HG03521 (cell line): ENCODE results near the gene CRHR1.

ENCODE experiments used
- ATAC-seq: cut with Tn5 transposase; IDR thresholded peaks from one replicate; pipeline ENCODE4 v1.9.1; 2021; ENCODE audit warnings: mild to moderate bottlenecking, moderate library complexity; ENCODE audit not compliant: unreplicated experiment

Gene CRHR1

GRCh38 chr17:45818699-45819098 lies 34.6 kb downstream of the CRHR1 start:
- ATAC-seq, result no peak

- no peak for ATAC-seq
Measured at GRCh38 chr17:45819632-45820031, 35.5 kb downstream of the CRHR1 start.

GRCh38 chr17:45820052-45820780 lies 36.1 kb downstream of the CRHR1 start:
- ATAC-seq, result no peak

- no peak for ATAC-seq
Measured at GRCh38 chr17:45821147-45821546, 37.0 kb downstream of the CRHR1 start.

GRCh38 chr17:45823598-45823997 lies 39.5 kb downstream of the CRHR1 start:
- ATAC-seq, result no peak

GRCh38 chr17:45824475-45824874 lies 40.4 kb downstream of the CRHR1 start:
- no peak for ATAC-seq

- ATAC-seq, result no peak
Measured at GRCh38 chr17:45824901-45825492, 40.9 kb downstream of the CRHR1 start.

GRCh38 chr17:45825792-45826191 lies 41.7 kb downstream of the CRHR1 start:
- ATAC-seq, result no peak

- no peak for ATAC-seq
Measured at GRCh38 chr17:45826919-45827588, 42.9 kb downstream of the CRHR1 start.

- ATAC-seq, result no peak
Measured at GRCh38 chr17:45828171-45828570, 44.1 kb downstream of the CRHR1 start.

- no peak for ATAC-seq
Measured at GRCh38 chr17:45828582-45829133, 44.5 kb downstream of the CRHR1 start.

GRCh38 chr17:45833920-45834319 lies 49.8 kb downstream of the CRHR1 start:
- no peak for ATAC-seq

- ATAC-seq, result no peak
Measured at GRCh38 chr17:45834471-45835396, 50.6 kb downstream of the CRHR1 start.

- no peak for ATAC-seq
Measured at GRCh38 chr17:45835481-45835880, 51.4 kb downstream of the CRHR1 start.

- ATAC-seq, result no peak
Measured at GRCh38 chr17:45836047-45837044, 52.2 kb downstream of the CRHR1 start.

GRCh38 chr17:45837187-45837586 lies 53.1 kb downstream of the CRHR1 start:
- no peak for ATAC-seq

GRCh38 chr17:45837603-45838002 lies 53.5 kb downstream of the CRHR1 start:
- no peak for ATAC-seq

GRCh38 chr17:45838751-45839295 lies 54.7 kb downstream of the CRHR1 start:
- no peak for ATAC-seq

- no peak for ATAC-seq
Measured at GRCh38 chr17:45839442-45839841, 55.3 kb downstream of the CRHR1 start.
